H1 (cell line): Measurements from ENCODE around the gene ZBTB44. TPM values are rescaled to one million over a fixed set of nuclear protein-coding genes. Genes with fewer than 3 reads are reported as not detected.

ENCODE experiments used
- CTCF ChIA-PET: fragments of 300-600 bp; sonication (Branson Sonifier 250); formaldehyde crosslinking; loops from one replicate; lab custom pipeline; 2021; ENCODE audit not compliant: partially characterized antibody; lab: Charles Lee
- POLR2A ChIA-PET: fragments of 300-600 bp; sonication (Branson Sonifier 250); formaldehyde crosslinking; loops from one replicate; lab custom pipeline; 2021; ENCODE audit warnings: inconsistent platforms; ENCODE audit not compliant: partially characterized antibody; lab: Charles Lee
- DNase-seq, 2 experiments: peaks; one replicate each; pipeline versions ENCODE4 v3.0.0 to v3.0.0-alpha.2; 2010 to 2022; ENCODE audit warnings: low spot score in 2 of 2, low read depth in 1 of 2, mixed read lengths in 1 of 2
- FAIRE-seq: peaks from 2 replicates; lab custom pipeline; 2011; peaks lifted over from hg19 to GRCh38; lab: Jason Lieb, UNC
- H2AFZ ChIP-seq: 2 replicates; pipeline ENCODE4 v1.8.1; 2012; ENCODE audit warnings: low read length, inconsistent platforms
- H2AK5ac ChIP-seq: 2 replicates; pipeline ENCODE4 v1.6.1; 2013; ENCODE audit warnings: low read depth, low read length
- H2BK120ac ChIP-seq: replicated peaks from 2 replicates; pipeline ENCODE3; 2013; ENCODE audit warnings: low read depth, low read length, inconsistent platforms
- H2BK12ac ChIP-seq: 2 replicates; pipeline ENCODE4 v1.6.1; 2013; ENCODE audit warnings: low read depth, low read length
- H2BK15ac ChIP-seq: 2 replicates; pipeline ENCODE4 v1.6.1; 2013; ENCODE audit warnings: low read length
- H2BK20ac ChIP-seq: 2 replicates; pipeline ENCODE4 v1.6.1; 2013; ENCODE audit warnings: low read length
- H2BK5ac ChIP-seq: 2 replicates; pipeline ENCODE4 v1.6.1; 2013; ENCODE audit warnings: low read depth, low read length
- H3K14ac ChIP-seq: 2 replicates; pipeline ENCODE4 v1.6.1; 2013; ENCODE audit warnings: inconsistent platforms; ENCODE audit not compliant: insufficient read length
- H3K18ac ChIP-seq: 2 replicates; pipeline ENCODE4 v1.6.1; 2013; ENCODE audit warnings: low read length; ENCODE audit errors: extremely low read depth
- H3K23ac ChIP-seq: 2 replicates; pipeline ENCODE4 v1.6.1; 2013; ENCODE audit warnings: inconsistent platforms; ENCODE audit not compliant: insufficient read length
- H3K23me2 ChIP-seq: 2 replicates; pipeline ENCODE4 v1.6.1; 2013; ENCODE audit warnings: low read depth, low read length
- H3K27ac ChIP-seq: 2 replicates; pipeline ENCODE4 v1.6.1; 2011; ENCODE audit warnings: low read depth, low read length, inconsistent platforms
- H3K27me3 ChIP-seq, 4 experiments: replicated peaks in 1 of 4; 1 replicate in 1 of 4; 2 replicates in 3 of 4; pipeline versions ENCODE4 v1.6.1 to v1.8.1; 2011 to 2013; ENCODE audit warnings: low read length in 3 of 4, mild to moderate bottlenecking in 3 of 4, inconsistent platforms in 2 of 4, mixed read lengths in 2 of 4, moderate library complexity in 1 of 4; ENCODE audit not compliant: control insufficient read depth in 3 of 4, insufficient read depth in 3 of 4; ENCODE audit errors: extremely low read depth in 1 of 4
- H3K36me3 ChIP-seq, 4 experiments: 2 replicates each; pipeline versions ENCODE4 v1.6.1 to v1.8.1; 2011 to 2013; ENCODE audit warnings: mild to moderate bottlenecking in 4 of 4, low read length in 3 of 4, moderate library complexity in 2 of 4, control low read depth in 1 of 4, inconsistent platforms in 1 of 4; ENCODE audit not compliant: insufficient read depth in 4 of 4, control insufficient read depth in 2 of 4
- H3K4ac ChIP-seq: replicated peaks from 2 replicates; pipeline ENCODE3; 2013; ENCODE audit warnings: low read length, low read depth, mixed read lengths, inconsistent platforms; ENCODE audit not compliant: insufficient read length
- H3K4me1 ChIP-seq, 4 experiments: replicated peaks in 1 of 4; 1 replicate in 1 of 4; 2 replicates in 3 of 4; pipeline versions ENCODE4 v1.6.1 to v1.8.1; 2011 to 2013; ENCODE audit warnings: low read length in 3 of 4, inconsistent platforms in 2 of 4, mixed read lengths in 1 of 4; ENCODE audit not compliant: insufficient read depth in 4 of 4, control insufficient read depth in 3 of 4
- H3K4me2 ChIP-seq, 2 experiments: 2 replicates each; pipeline versions ENCODE4 v1.6.1 to v1.8.1; 2011 to 2013; ENCODE audit warnings: low read depth in 2 of 2, low read length in 2 of 2, control low read depth in 1 of 2, inconsistent platforms in 1 of 2, mild to moderate bottlenecking in 1 of 2; ENCODE audit not compliant: insufficient read depth in 1 of 2
- H3K4me3 ChIP-seq, 4 experiments: fragments of 200-600, 300-600 bp in 1 of 4; sonication (generic), shearing (Covaris generic), sonication (Bioruptor Twin) in 1 of 4; 2 replicates each; pipeline versions ENCODE4 v1.5.1 to v1.8.1; 2011 to 2016; ENCODE audit warnings: low read length in 4 of 4, low read depth in 3 of 4, control low read depth in 2 of 4, inconsistent platforms in 2 of 4, mild to moderate bottlenecking in 2 of 4, mixed read lengths in 1 of 4, moderate library complexity in 1 of 4; ENCODE audit not compliant: insufficient read depth in 2 of 4; ENCODE audit errors: extremely low read depth in 1 of 4
- H3K56ac ChIP-seq: replicated peaks from 2 replicates; pipeline ENCODE3; 2013; ENCODE audit warnings: low read depth, mild to moderate bottlenecking, mixed read lengths, low read length, inconsistent platforms; ENCODE audit not compliant: insufficient read length
- H3K79me1 ChIP-seq: 2 replicates; pipeline ENCODE4 v1.6.1; 2013; ENCODE audit warnings: low read depth, low read length, control low read depth
- H3K79me2 ChIP-seq, 2 experiments: 2 replicates each; pipeline versions ENCODE4 v1.6.1 to v1.8.1; 2012 to 2013; ENCODE audit warnings: low read length in 2 of 2, mild to moderate bottlenecking in 2 of 2, inconsistent platforms in 1 of 2; ENCODE audit not compliant: insufficient read depth in 2 of 2, control insufficient read depth in 1 of 2
- H3K9ac ChIP-seq, 4 experiments: replicated peaks in 1 of 4; 1 replicate in 1 of 4; 2 replicates in 3 of 4; pipeline versions ENCODE4 v1.6.1 to v1.8.1; 2011 to 2013; ENCODE audit warnings: low read depth in 3 of 4, low read length in 3 of 4, control low read depth in 2 of 4, mild to moderate bottlenecking in 2 of 4, moderate library complexity in 2 of 4, inconsistent platforms in 1 of 4; ENCODE audit errors: extremely low read depth in 1 of 4
- H3K9me3 ChIP-seq, 2 experiments: 2 replicates each; pipeline versions ENCODE4 v1.6.1 to v1.8.1; 2012 to 2013; ENCODE audit warnings: mild to moderate bottlenecking in 2 of 2, moderate library complexity in 2 of 2, control low read depth in 1 of 2, inconsistent platforms in 1 of 2, low read depth in 1 of 2, low read length in 1 of 2, mixed read lengths in 1 of 2; ENCODE audit not compliant: insufficient read depth in 2 of 2
- H4K20me1 ChIP-seq, 2 experiments: replicated peaks in 1 of 2; 2 replicates each; pipeline versions ENCODE3 to v1.8.1; 2011 to 2013; ENCODE audit warnings: inconsistent platforms in 2 of 2, low read length in 2 of 2, mild to moderate bottlenecking in 1 of 2; ENCODE audit not compliant: insufficient read depth in 2 of 2, control insufficient read depth in 1 of 2
- H4K5ac ChIP-seq: 2 replicates; pipeline ENCODE4 v1.6.1; 2013; ENCODE audit warnings: low read length, low read depth, mixed read lengths, inconsistent platforms; ENCODE audit not compliant: insufficient read length
- H4K8ac ChIP-seq: 2 replicates; pipeline ENCODE4 v1.8.0; 2013; ENCODE audit warnings: mild to moderate bottlenecking, moderate library complexity, low read length, inconsistent platforms; ENCODE audit not compliant: insufficient read depth; ENCODE audit errors: extremely low read depth
- H4K91ac ChIP-seq: replicated peaks from 2 replicates; pipeline ENCODE3; 2013; ENCODE audit warnings: low read length, mixed read lengths, inconsistent platforms; ENCODE audit not compliant: insufficient read length
- ATF3 ChIP-seq: IDR thresholded peaks from 2 replicates; pipeline ENCODE4 v1.6.1; 2011; ENCODE audit warnings: low read depth, mild to moderate bottlenecking, low read length; ENCODE audit not compliant: insufficient read depth
- CREB1 ChIP-seq: IDR thresholded peaks from 2 replicates; pipeline ENCODE4 v1.6.1; 2012; ENCODE audit warnings: inconsistent platforms
- FOSL1 ChIP-seq: IDR thresholded peaks from 2 replicates; pipeline ENCODE4 v1.6.1; 2011; ENCODE audit warnings: mild to moderate bottlenecking, low read depth, low read length, moderate library complexity; ENCODE audit not compliant: insufficient read depth
- GTF2F1 ChIP-seq: IDR thresholded peaks from 2 replicates; pipeline ENCODE4 v1.6.1; 2012; ENCODE audit warnings: low read depth, low read length, improper control_type of control experiment, borderline replicate concordance
- HDAC6 ChIP-seq: IDR thresholded peaks from one replicate; pipeline ENCODE4 v1.7.1; 2012; ENCODE audit warnings: low read depth, mild to moderate bottlenecking, inconsistent platforms, low read length, moderate library complexity
- JUN ChIP-seq: IDR thresholded peaks from 2 replicates; pipeline ENCODE4 v1.6.1; 2011; ENCODE audit warnings: low read depth, mild to moderate bottlenecking, improper control_type of control experiment, low read length
- POLR2AphosphoS5 ChIP-seq: IDR thresholded peaks from 2 replicates; pipeline ENCODE4 v1.6.1; 2011; ENCODE audit warnings: low read depth, low read length
- TAF1 ChIP-seq: IDR thresholded peaks from 2 replicates; pipeline ENCODE4 v1.6.1; 2011; ENCODE audit warnings: mild to moderate bottlenecking, low read depth, low read length
- TCF12 ChIP-seq: IDR thresholded peaks from 2 replicates; pipeline ENCODE4 v1.6.1; 2011; ENCODE audit warnings: low read depth, mild to moderate bottlenecking, low read length
- WGBS, 2 experiments: shearing (Covaris generic) in 1 of 2; methylation state at CpG; one replicate each; pipeline versions ENCODE4 v1.1.6 to v1.1.7; 2013 to 2015; ENCODE audit warnings: low lambda C conversion rate in 2 of 2, mixed read lengths in 2 of 2, inconsistent platforms in 1 of 2, low coverage in 1 of 2, missing lambda C conversion rate in 1 of 2; ENCODE audit not compliant: insufficient replicate concordance in 2 of 2, insufficient coverage in 1 of 2, insufficient read length in 1 of 2; ENCODE audit errors: extremely low coverage in 1 of 2, missing lambda C conversion rate in 1 of 2; 5-methylcytosine and 5-hydroxymethylcytosine counted together
- polyA plus RNA-seq, 7 experiments: library from polyadenylated mRNA; depleted of rRNA in 3 of 7; stranded (reverse) in 5 of 7; unstranded in 2 of 7; fragments of >200 nt in 5 of 7; fragments of 200-250 nt in 2 of 7; gene quantifications; 1 replicate in 5 of 7; 2 replicates in 1 of 7; 4 replicates in 1 of 7; pipeline versions ENCODE4 v1.2.1 to v1.2.3, GENCODE V29; 2011 to 2013; ENCODE audit warnings: missing spikeins in 2 of 7, mixed read lengths in 2 of 7
- total RNA-seq: library from RNA; stranded (reverse); fragmentation: NEBNext Ultra II Directional; extraction: Animal tissue kit (Norgen Biotek cat#: 25700); gene quantifications from 2 replicates; pipeline ENCODE4 v1.2.1, GENCODE V29; 2021

Gene ZBTB44
- total and polyA plus RNA-seq, 2 of the 8 experiments (the other 6 are each of a cell fraction or from before 2014, with no cell fraction given): 37.2 to 158 TPM

DNA sequence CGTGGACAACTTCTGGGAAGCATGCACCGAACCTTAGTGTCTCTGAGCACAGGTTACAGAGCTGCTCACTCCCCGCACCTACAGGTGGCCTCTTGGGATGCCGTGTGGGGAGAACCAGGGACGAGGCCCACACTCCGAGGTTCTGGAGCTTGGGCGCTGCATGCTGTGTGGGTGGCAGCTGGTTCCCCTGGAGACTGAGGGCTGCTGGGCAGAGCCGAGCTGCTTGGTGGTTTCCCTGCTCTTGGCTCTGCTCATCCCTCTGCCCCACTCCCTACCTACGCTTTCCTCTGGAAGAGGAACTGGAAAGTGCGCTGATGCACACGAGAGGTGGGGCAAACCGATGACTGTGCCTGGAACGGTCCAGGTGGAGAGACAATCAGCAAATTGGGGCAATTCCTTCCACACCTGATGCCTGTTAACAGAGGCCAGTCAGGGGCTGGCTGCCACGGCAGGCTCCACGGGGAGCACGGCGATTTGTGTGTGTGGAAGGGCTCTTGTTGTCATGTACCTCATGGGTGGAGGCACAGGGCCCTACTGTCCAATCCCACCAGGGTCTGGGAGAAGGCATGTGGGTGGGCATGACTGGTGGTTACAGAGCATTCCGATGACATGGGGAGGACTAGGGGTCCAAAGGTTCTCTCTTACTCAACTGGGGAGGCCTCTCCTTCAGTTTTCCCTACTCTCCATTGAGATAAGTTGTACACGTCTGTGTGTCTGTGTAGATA lies 94.2 kb downstream of the ZBTB44 start:
- Histone ChIP-seq H3K79me1 (no peaks in the 10 kb centered on the region), H3K14ac (no peak overlapping the region), H3K56ac (no peak overlapping the region), H3K4me1 (peaks cover 0 to 12% (median 10%) of the 10 kb centered on the region in 4 experiments; a peak in 6 of 7 replicates), H3K4me2 (no peak overlapping the region), H4K91ac (no peak overlapping the region), H2BK120ac (no peak overlapping the region), H3K9me3 (no peaks in the 10 kb centered on the region; a peak in 1 of 4 replicates), H3K4me3 (no peak overlapping the region), H4K5ac (no peak overlapping the region), H2BK15ac (peak overlapping the region; percentile 25), H2AK5ac (peak overlapping the region; percentile 59), H2AFZ (no peak overlapping the region), H4K20me1 (no peaks in the 10 kb centered on the region), H3K4ac (no peak overlapping the region), H3K36me3 (no peaks in the 10 kb centered on the region), H2BK20ac (0 out of 2 replicates have a peak overlapping the region, but pooled peaks have one; percentile 54), H2BK12ac (0 out of 2 replicates have a peak overlapping the region, but pooled peaks have one; percentile 29), H3K27me3 (no peaks in the 10 kb centered on the region), H3K27ac (no peak overlapping the region; the same call in 1 of the 2 replicates), H3K23me2 (no peaks in the 10 kb centered on the region), H3K79me2 (no peaks in the 10 kb centered on the region), H3K18ac (no peak overlapping the region), H3K23ac (no peak overlapping the region), H2BK5ac (0 out of 2 replicates have a peak overlapping the region, but pooled peaks have one; percentile 35), H4K8ac (no peak overlapping the region), H3K9ac (no peak overlapping the region; a peak in 1 of 7 replicates)
- FAIRE-seq (no peak), DNase-seq (peak in 1 of 2 experiments; percentile 47)
- 89% methylated on average over 19 of the region's 19 CpGs; no CpG with 5 or more reads in 1 of the 2 experiments for WGBS, 2 experiments
- CTCF ChIA-PET: interaction anchor here (1.1 kb wide), 1 partner anchor 28 kb away, joined by 3 read pairs; no protein-coding TSS in a partner anchor
- POLR2A ChIA-PET: interaction anchor here (0.5 to 3.3 kb wide), 2 partner anchors 13 to 114 kb away, joined by 3 to 13 read pairs; no protein-coding TSS in a partner anchor
- TF ChIP-seq TAF1 (no peak), ATF3 (no peak), FOSL1 (no peak), CREB1 (no peak), TCF12 (no peak), POLR2AphosphoS5 (no peak), GTF2F1 (no peak), JUN (no peak), HDAC6 (no peak)
